ENCODE data around the gene LRMDA.

Gene LRMDA

DNA sequence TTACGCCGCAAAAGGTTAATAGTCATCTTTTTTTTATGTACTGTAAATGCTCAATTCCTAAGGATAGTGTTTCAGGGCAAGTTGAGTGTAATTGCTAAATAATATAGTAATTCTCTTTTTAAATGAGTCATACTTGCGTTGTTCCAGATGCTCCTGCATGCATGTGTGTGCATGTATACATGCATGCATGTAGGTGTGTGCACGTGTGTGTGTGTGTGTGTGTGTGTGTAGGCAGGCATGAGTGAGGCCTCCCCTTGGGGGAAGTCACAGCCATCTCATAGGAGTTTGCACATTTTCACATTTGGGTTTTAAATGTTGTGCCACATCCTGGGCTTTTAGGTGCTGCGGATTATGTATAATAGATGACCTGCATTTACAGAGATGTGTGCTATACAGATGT lies 1110.4 kb downstream of the LRMDA start:
- ChIA-PET CTCF (no interaction called here), POLR2A (no interaction called here)
- DNase-seq (ENCODE audit: extremely low spot score), result no peak
- TF ChIP-seq, protein P1, sequence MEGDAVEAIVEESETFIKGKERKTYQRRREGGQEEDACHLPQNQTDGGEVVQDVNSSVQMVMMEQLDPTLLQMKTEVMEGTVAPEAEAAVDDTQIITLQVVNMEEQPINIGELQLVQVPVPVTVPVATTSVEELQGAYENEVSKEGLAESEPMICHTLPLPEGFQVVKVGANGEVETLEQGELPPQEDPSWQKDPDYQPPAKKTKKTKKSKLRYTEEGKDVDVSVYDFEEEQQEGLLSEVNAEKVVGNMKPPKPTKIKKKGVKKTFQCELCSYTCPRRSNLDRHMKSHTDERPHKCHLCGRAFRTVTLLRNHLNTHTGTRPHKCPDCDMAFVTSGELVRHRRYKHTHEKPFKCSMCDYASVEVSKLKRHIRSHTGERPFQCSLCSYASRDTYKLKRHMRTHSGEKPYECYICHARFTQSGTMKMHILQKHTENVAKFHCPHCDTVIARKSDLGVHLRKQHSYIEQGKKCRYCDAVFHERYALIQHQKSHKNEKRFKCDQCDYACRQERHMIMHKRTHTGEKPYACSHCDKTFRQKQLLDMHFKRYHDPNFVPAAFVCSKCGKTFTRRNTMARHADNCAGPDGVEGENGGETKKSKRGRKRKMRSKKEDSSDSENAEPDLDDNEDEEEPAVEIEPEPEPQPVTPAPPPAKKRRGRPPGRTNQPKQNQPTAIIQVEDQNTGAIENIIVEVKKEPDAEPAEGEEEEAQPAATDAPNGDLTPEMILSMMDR (IDR thresholded peaks at IDR 0.05; ENCODE audit: control extremely low read depth, extremely low read depth, low read depth, missing control alignments), result no peak

DNA sequence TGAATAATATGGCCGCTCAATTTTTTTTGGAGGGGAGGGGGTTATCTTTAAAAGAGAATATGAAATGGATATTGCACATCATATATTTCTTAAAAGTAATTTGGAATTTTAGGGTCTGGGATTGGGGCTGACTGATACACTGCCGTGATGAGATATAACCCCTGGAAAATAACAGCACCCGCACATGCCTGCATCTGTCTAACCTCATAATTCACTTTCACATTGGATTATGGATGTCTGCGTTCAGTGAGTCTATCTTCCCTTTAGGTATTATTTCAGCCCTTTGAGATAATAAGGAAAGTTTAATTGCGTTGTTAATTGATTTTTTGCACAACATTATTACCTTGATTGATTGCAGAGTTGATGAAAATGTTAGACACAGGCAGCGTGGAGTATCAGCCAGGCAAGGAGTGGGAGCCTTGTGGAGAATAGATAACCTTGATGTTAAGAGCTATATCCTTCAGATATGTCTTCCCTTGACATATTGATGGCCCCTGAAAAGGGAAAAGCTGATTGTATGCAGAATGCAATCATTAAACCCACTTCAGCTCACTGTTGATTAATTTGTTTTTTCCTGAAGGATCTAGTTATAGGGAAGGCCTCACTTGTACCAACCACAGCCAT lies 1111.0 kb downstream of the LRMDA start:
- POLR2A ChIA-PET, result no interaction called here
- CTCF ChIA-PET, result no interaction called here
- TF ChIP-seq, protein P1 (IDR thresholded peaks at IDR 0.05; ENCODE audit: control extremely low read depth, extremely low read depth, low read depth, missing control alignments), result no peak
- no peak for DNase-seq (ENCODE audit: extremely low spot score)

DNA sequence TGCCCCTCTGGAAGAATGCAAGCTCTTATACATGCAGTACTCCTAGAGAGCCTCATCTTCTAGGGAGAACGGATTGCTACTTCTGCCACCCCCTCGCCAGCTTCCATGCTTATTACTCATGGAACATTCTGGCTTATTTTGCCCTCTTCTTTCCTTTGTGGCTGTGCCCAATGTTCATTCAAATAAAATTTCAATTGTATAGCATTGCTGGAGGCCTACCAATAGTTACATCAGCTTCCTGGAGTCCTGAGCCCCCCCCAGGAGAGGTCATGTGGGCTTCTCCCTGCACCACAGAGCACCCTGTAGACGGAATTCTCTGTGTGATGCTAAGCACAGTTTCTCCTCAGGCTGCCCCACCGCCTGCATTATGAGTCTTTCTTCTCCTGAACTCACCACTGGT lies 1112.2 kb downstream of the LRMDA start:
- TF ChIP-seq, protein P1 (IDR thresholded peaks at IDR 0.05; ENCODE audit: control extremely low read depth, extremely low read depth, low read depth, missing control alignments), result no peak
- no peak for DNase-seq (ENCODE audit: extremely low spot score)
- POLR2A ChIA-PET, result no interaction called here
- CTCF ChIA-PET, result interaction anchor here (1.5 kb wide), 1 partner anchor 9 kb away, joined by 5 read pairs; no protein-coding TSS in a partner anchor

DNA sequence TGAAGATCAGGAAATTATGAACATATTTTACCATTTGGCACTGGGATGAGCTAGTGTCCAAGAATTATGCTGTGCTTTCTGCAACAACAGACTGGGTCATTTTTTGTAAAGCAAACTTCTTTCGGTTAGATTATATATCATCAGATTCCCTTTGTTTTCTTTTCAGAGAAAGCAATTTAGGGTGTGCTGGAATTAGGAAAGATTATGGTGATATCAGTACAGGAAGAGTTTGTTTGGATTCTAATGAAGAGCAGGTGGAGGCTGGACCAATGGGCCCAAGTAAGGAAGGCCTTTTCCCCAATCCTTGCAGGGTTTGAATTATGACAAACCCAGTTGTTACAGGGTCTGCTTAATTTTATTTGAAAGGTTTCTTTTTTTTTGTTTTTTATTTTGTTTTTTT lies 1113.4 kb downstream of the LRMDA start:
- ChIA-PET CTCF (no interaction called here), POLR2A (no interaction called here)
- TF ChIP-seq, protein P1 (IDR thresholded peaks at IDR 0.05; ENCODE audit: control extremely low read depth, extremely low read depth, low read depth, missing control alignments), result no peak
- no peak for DNase-seq (ENCODE audit: extremely low spot score)

DNA sequence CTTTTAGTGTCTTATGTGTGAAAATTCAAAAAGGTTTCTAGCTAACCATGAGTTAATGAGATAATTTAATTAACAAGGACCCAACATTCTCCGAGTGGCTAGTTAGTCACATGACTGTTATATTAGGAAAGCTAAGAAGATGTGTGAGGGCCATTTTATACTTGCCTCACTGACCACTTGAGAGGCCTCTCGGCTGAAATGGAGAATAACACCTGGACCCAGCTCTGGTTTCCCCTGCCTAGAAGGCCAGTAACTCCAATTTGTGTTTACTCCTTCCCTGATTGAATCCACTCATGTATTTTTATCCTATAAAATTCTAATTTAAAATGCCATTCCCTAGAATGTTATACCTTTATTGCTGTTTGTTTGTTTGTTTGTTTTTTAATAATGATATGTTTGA lies 1115.0 kb downstream of the LRMDA start:
- POLR2A ChIA-PET, result no interaction called here
- no peak for DNase-seq (ENCODE audit: extremely low spot score)
- CTCF ChIA-PET, result interaction anchor here (0.8 to 1.7 kb wide), 4 partner anchors 9 to 439 kb away, joined by 3 to 5 read pairs (median 4); no protein-coding TSS in a partner anchor
- TF ChIP-seq, protein P1 (IDR thresholded peaks at IDR 0.05; ENCODE audit: control extremely low read depth, extremely low read depth, low read depth, missing control alignments), result no peak

DNA sequence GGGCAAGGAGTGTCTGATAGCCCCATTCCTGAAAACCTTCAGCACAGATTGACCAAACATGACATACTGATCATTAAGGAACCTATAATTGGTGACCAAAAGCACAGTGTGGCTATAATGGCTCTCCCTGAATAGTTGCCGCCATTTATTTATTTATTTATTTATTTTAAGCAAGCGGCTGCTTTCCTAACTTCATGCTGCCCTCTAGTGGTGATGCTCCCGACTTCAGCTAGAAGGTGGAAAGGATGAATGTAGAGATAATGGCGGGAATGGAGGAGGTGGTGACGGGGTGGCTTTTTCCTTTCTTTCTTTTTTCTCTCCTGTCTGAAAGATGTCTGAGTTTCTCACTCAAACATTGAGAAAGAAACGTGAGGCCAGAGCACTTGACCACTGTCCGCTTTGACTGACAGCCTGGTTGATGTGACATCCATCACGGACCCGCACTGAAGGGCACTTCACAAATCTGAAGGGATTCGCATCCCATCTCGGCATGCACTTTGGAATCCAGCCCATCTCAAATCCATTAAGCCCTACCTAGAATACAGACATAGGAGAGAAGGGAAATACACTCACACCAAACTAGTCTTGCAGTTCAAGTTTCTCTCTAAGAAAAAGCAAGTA lies 1116.0 kb downstream of the LRMDA start:
- ChIA-PET POLR2A (no interaction called here), CTCF (interaction anchor here (1.0 to 1.7 kb wide), 5 partner anchors 8 to 438 kb away, joined by 3 to 6 read pairs (median 3); no protein-coding TSS in a partner anchor)
- TF ChIP-seq, protein P1 (IDR thresholded peaks at IDR 0.05; ENCODE audit: control extremely low read depth, extremely low read depth, low read depth, missing control alignments), result peak; percentile 66
- peak; percentile 38 for DNase-seq (ENCODE audit: extremely low spot score)

Data from GM10248 (cell line).